GM12864 (cell line): Measurements from ENCODE around the gene CCNK.

Experiments
- DNase-seq: peaks from one replicate; pipeline ENCODE4 v3.0.0-alpha.2; 2011; ENCODE audit warnings: low read depth
- H3K4me3 ChIP-seq: 2 replicates; pipeline ENCODE4 v1.5.1; 2011; ENCODE audit warnings: mild to moderate bottlenecking, low read depth, low read length, control low read depth
- CTCF ChIP-seq: IDR thresholded peaks from 2 replicates; pipeline ENCODE4 v1.5.1; 2011; ENCODE audit warnings: low read depth, mild to moderate bottlenecking, moderate library complexity, low read length, control low read depth, inconsistent platforms; ENCODE audit errors: missing control alignments

Gene CCNK

DNA sequence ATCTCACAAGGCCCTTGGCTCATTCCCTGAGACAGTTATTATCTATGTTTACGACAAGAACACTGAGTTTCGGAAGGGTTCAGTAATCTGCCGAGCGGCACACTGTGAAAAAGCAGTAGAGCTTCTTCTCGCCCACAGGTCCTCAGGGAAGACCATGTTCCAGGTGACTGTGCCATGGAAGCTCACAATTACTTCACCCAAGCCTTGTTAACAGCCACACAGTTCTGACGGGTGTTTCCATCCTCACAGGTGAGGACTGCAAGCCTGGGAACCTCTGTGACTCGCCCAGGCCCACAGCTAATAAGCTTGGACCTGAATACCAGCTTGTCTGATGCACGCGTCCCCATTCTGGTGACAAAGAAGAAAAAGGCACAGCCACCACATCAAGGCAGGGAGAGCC is 15.9 kb upstream of the CCNK start:
- TF ChIP-seq CTCF: no peak
- H3K4me3 ChIP-seq: no peak overlapping the region
- no peak for DNase-seq

DNA sequence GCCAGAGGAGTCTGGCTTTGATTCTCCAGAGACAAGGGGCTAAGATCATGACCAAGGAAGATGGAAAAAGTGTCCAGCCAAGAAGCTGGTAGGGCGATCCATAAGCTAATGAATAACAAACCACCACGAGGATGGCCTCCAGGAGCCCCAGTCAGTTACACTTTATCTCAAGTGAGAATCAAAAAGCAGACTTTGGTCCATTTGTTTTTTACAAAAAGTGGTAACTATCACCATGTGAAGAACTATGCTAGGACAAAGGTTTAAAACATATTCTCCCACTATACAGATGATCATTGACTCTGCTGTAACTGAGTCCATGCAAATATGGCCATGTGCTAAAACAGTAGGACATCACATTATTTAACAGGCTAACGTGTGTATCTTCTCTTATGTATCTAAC is 14.5 kb upstream of the CCNK start:
- TF ChIP-seq CTCF: no peak
- H3K4me3 ChIP-seq: no peak overlapping the region
- DNase-seq: no peak

DNA sequence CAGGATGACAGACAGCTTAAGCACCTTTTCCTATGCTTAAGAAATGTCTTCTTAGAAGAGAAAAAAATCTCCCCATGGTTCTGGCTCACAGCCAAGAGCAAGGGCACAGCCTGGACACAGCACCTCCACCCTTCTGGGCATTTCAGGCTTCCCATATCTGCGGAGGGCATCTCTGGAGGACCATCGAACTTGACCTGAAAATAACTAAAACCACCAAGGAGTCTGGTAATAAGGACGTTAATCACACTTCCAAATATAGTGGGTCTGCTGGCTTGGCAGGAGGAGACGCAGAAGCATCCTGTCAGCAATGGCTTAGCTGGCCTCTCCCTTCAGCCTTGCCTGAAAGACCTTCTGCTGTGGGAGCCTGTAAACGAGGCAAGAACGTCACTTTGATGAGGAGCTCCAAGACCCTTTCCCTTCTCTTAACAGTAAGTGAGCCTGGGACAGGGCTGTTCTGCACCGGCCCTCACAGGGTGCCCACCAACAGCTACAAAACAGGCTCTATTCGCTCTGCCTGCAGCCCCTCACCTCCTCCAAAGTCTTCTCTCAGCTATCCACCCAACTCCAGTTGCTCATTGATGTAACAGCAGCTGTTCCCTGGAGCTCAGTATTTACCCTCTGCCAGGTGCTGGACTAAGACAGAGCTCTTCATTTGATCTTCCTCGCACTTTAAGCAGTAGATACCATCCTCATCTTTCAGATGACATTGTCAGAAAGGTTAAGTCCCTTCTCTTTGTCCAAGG is 13.7 kb upstream of the CCNK start:
- no peak for DNase-seq
- H3K4me3 ChIP-seq: no peak overlapping the region
- no peak for TF ChIP-seq CTCF

DNA sequence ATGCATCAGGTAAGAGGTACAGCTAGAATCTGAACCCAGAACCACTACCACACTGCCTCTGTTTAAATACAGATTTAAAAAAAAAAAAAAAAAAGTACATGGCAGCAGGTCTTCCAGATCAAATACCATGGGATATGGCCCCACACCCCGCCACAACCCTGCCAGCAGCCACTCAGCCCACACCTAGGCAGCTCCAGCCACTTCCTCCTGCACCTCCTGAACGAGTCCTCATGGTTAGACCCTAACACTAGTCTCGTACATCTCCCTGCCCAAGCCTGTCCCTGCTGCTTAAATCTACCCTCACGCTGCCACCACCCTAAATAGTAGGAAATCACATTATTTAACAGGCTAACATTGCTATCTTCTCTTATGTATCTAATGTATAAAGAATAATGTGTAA is 13.1 kb upstream of the CCNK start:
- H3K4me3 ChIP-seq: no peak overlapping the region
- no peak for DNase-seq
- TF ChIP-seq CTCF: no peak

- no peak for DNase-seq
Observed at GRCh38 chr14:99468836-99469592, 12.2 kb upstream of the CCNK start.

GRCh38 chr14:99471731-99472130 is 9.5 kb upstream of the CCNK start:
- no peak overlapping the region for H3K4me3 ChIP-seq
- no peak for TF ChIP-seq CTCF
- no peak for DNase-seq

More at GRCh38 chr14:99468836-99469592, 12.2 kb upstream of the CCNK start:
- no peak for TF ChIP-seq CTCF
- no peak overlapping the region for H3K4me3 ChIP-seq
